Measurements from ENCODE around the gene PMIS2. TPM values are rescaled to one million over a fixed set of nuclear protein-coding genes. Genes with fewer than 3 reads are reported as not detected.

The PMIS2 gene
- total RNA-seq, 1 donor from 2014 or later: not detected

- intact Hi-C loops (cut with micrococcal nuclease): no loop called here
Observed at GRCh38 chr19:35555301-35556005, 30.5 kb upstream of the PMIS2 start.

GRCh38 chr19:35556025-35556590 lies 29.9 kb upstream of the PMIS2 start:
- intact Hi-C loops (cut with micrococcal nuclease): no loop called here

GRCh38 chr19:35556846-35557538 lies 29.0 kb upstream of the PMIS2 start:
- intact Hi-C loops (cut with micrococcal nuclease): no loop called here

GRCh38 chr19:35557539-35558399 lies 28.2 kb upstream of the PMIS2 start:
- intact Hi-C loops (cut with micrococcal nuclease): no loop called here

- intact Hi-C loops (cut with micrococcal nuclease): no loop called here
Observed at GRCh38 chr19:35558400-35559280, 27.3 kb upstream of the PMIS2 start.

- intact Hi-C loops (cut with micrococcal nuclease): no loop called here
Observed at GRCh38 chr19:35559281-35559659, 26.7 kb upstream of the PMIS2 start.

GRCh38 chr19:35559781-35560180 lies 26.2 kb upstream of the PMIS2 start:
- intact Hi-C loops (cut with micrococcal nuclease): no loop called here

GRCh38 chr19:35560271-35560670 lies 25.7 kb upstream of the PMIS2 start:
- intact Hi-C loops (cut with micrococcal nuclease): no loop called here

- intact Hi-C loops (cut with micrococcal nuclease): no loop called here
Observed at GRCh38 chr19:35560677-35561076, 25.3 kb upstream of the PMIS2 start.

GRCh38 chr19:35561436-35561835 lies 24.5 kb upstream of the PMIS2 start:
- intact Hi-C loops (cut with micrococcal nuclease): no loop called here

- intact Hi-C loops (cut with micrococcal nuclease): no loop called here
Observed at GRCh38 chr19:35562336-35562735, 23.6 kb upstream of the PMIS2 start.

GRCh38 chr19:35562776-35563175 lies 23.2 kb upstream of the PMIS2 start:
- intact Hi-C loops (cut with micrococcal nuclease): no loop called here

- intact Hi-C loops (cut with micrococcal nuclease): no loop called here
Observed at GRCh38 chr19:35563207-35563829, 22.7 kb upstream of the PMIS2 start, which contains the start of gene ATP4A. TSS of gene ATP4A (minus strand) at chr19:35563658. CDS start at chr19:35563629, 29 bp downstream.

GRCh38 chr19:35565016-35565856 lies 20.7 kb upstream of the PMIS2 start:
- intact Hi-C loops (cut with micrococcal nuclease): no loop called here

GRCh38 chr19:35566738-35567137 lies 19.2 kb upstream of the PMIS2 start:
- intact Hi-C loops (cut with micrococcal nuclease): no loop called here

GRCh38 chr19:35569281-35569781 lies 16.6 kb upstream of the PMIS2 start:
- intact Hi-C loops (cut with micrococcal nuclease): no loop called here

GRCh38 chr19:35571406-35571965 lies 14.5 kb upstream of the PMIS2 start:
- intact Hi-C loops (cut with micrococcal nuclease): no loop called here

- intact Hi-C loops (cut with micrococcal nuclease): no loop called here
Observed at GRCh38 chr19:35577918-35578317, 8.1 kb upstream of the PMIS2 start.

GRCh38 chr19:35578707-35579106 lies 7.3 kb upstream of the PMIS2 start:
- intact Hi-C loops (cut with micrococcal nuclease): no loop called here
